Measurements from ENCODE around the gene PRRC1. TPM values are rescaled to one million over a fixed set of nuclear protein-coding genes. Genes with fewer than 3 reads are reported as not detected.

PRRC1 gene
- total and polyA plus RNA-seq, 5 donors from 2014 or later = 33.5 to 42.6 (median 36.7) TPM

DNA sequence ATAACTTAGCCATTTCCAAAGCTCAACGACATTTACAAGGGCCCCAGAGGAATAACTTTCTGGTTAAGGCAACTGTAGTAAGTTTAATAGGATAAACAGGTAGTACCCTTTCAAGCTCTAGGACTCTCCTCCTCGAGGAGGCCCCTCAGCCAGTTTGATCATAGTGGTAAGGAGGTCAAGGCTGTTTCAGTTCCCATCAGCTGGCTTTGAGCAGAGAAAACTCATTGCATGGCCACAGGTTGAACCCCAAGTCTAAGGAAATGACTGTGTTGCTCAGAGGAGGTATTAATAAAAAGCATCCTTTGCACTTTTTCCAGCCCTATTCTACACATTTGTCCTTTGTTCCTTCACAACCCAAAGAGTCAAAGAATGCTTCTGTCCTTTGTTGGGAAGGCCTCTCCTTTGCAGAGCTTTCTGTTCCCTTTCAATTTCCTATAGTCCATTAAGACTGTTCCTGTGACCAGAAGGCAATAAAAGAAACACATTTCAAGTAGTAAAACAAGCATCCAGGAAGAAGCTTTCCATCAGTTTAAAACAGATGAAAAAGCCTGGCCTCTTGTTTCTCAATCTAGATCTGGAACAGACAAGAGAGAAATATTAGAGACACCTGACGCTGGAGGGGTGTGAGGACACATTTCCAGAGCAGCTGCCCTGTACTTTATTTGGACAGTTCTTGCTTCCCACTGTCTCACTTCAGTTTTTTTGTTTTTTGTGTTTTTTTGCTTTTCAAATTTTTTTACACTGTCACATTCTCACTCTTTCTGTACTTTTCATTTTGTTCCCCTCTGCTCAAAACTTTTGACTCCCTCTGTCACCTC lies 54.1 kb downstream of the PRRC1 start:
- Mint-ChIP-seq H3K27me3 (peaks cover 38% of the 10 kb centered on the region), H3K4me1 (peaks cover 0 to 7% (median 3%) of the 10 kb centered on the region in 4 donors), H3K9me3 (peaks cover 0 to 16% (median 6%) of the 10 kb centered on the region in 7 donors), H3K36me3 (no peaks in the 10 kb centered on the region), H3K27ac (no peak overlapping the region), H3K4me3 (no peak overlapping the region)
- H3K36me3 ChIP-seq (ENCODE audit: control insufficient read depth, insufficient read depth, low read length) = no peaks in the 10 kb centered on the region
- no peak overlapping the region for H3K4me3 ChIP-seq (ENCODE audit: low read depth, low read length)
- peaks cover 12 to 17% of the 10 kb centered on the region in 2 experiments for H3K9me3 ChIP-seq (ENCODE audit: control insufficient read depth in 2 of 2, low read length in 2 of 2)
- H3K4me1 ChIP-seq (ENCODE audit: control insufficient read depth, insufficient read depth, low read length, poor library complexity, severe bottlenecking) = no peaks in the 10 kb centered on the region
- ATAC-seq (ENCODE audit: low read depth in 2 of 2) (no peak), DNase-seq (no peak)
- H3K27ac ChIP-seq (ENCODE audit: insufficient read depth, low read length, poor library complexity, severe bottlenecking) = no peak overlapping the region
- H3K27me3 ChIP-seq (ENCODE audit: control insufficient read depth, insufficient read depth, low read length) = peaks cover 7% of the 10 kb centered on the region

DNA sequence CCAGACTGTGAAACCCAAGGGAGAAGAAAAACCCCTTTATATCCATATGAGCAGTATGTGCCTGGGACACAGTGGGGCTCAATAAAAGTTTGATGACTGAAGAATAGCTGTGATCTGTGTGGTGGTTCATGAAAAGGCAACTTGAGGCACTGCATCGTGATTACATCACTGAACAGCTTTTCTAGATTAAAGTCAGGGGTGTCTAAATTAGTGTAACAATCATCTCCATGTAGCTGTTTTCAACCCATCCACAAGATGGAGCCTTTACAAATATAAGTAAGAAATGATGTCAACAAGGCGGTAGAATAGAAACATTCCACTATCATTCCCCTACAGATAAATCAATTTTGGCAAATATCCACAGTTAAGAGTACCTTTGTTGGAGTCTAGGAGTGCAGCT lies 55.5 kb downstream of the PRRC1 start:
- H3K4me1 ChIP-seq (ENCODE audit: control insufficient read depth, insufficient read depth, low read length, poor library complexity, severe bottlenecking) = no peaks in the 10 kb centered on the region
- H3K9me3 ChIP-seq (ENCODE audit: control insufficient read depth in 2 of 2, low read length in 2 of 2) = peaks cover 12 to 17% of the 10 kb centered on the region in 2 experiments
- ATAC-seq (ENCODE audit: low read depth in 2 of 2) (no peak), DNase-seq (no peak)
- H3K36me3 ChIP-seq (ENCODE audit: control insufficient read depth, insufficient read depth, low read length) = no peaks in the 10 kb centered on the region
- no peak overlapping the region for H3K4me3 ChIP-seq (ENCODE audit: low read depth, low read length)
- Mint-ChIP-seq H3K27me3 (peaks cover 44% of the 10 kb centered on the region), H3K36me3 (no peaks in the 10 kb centered on the region), H3K4me3 (no peak overlapping the region), H3K9me3 (peaks cover 0 to 16% (median 6%) of the 10 kb centered on the region in 7 donors), H3K4me1 (peaks cover 0 to 4% (median 1%) of the 10 kb centered on the region in 4 donors), H3K27ac (no peak overlapping the region)
- H3K27me3 ChIP-seq (ENCODE audit: control insufficient read depth, insufficient read depth, low read length) = peaks cover 9% of the 10 kb centered on the region
- H3K27ac ChIP-seq (ENCODE audit: insufficient read depth, low read length, poor library complexity, severe bottlenecking) = no peak overlapping the region

DNA sequence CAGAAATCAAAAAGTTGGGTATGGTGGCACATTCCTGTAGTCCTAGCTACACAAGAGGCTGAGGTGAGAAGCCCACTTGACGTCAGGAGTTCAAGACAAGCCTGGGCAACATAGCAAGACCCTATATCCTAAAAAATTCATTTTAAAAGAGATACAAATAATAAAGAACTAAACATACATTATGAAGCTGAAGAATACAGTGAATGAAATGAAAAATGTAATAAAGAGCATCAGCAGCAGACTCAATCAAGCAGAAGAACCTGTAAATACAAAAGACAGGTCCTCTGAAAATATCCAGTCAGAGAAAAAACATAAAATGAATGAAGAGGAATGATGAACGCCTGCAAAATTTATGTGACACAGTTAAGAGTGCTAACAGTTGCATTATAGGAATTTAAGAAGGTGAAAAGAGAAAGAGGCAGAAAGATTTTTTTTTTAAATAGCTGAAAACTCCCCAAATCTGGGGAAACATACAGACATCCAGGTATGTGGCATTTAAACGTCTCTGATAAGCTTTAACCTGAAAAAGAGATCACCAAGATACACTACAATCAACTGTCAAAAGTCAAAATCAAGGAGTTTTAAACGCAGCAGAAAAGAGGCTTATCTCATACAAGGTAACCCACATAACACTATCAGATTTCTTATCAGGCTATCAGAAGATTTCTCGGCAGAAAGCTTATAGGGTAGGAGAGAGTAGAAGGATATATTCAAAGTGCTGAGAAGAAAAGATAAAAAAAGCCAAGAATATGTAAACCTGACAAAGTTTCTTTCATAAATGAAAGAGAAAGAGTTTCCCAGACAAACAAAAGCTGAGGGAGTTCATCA lies 57.6 kb downstream of the PRRC1 start:
- H3K4me1 Mint-ChIP-seq = no peaks in the 10 kb centered on the region
- no peak for ATAC-seq (ENCODE audit: low read depth in 2 of 2)

DNA sequence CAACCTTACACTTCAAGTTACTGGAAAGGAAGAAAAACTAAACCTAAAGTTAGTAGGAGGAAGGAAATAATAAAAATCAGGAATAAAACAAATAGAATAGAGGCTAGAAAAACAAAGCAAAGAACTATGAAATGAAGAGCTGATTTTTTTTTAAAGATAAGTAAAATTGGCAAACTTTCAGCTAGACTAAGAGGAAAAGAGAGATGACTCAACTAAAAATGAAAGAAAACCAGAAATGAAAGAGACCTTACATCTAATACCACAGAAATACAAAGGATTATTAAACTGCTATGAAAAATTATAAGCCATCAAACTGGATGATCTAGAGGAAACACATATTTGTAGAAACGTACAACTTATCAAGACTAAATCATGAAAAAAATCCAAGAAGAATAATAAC lies 60.0 kb downstream of the PRRC1 start:
- Mint-ChIP-seq H3K4me3 (no peak overlapping the region), H3K36me3 (no peaks in the 10 kb centered on the region)
- H3K4me3 ChIP-seq (ENCODE audit: low read depth, low read length) = no peak overlapping the region

More for the DNA sequence above, 57.6 kb downstream of the PRRC1 start:
- Histone ChIP-seq H3K27me3 (ENCODE audit: control insufficient read depth, insufficient read depth, low read length) (peaks cover 9% of the 10 kb centered on the region), H3K4me3 (ENCODE audit: low read depth, low read length) (no peak overlapping the region), H3K9me3 (ENCODE audit: control insufficient read depth in 2 of 2, low read length in 2 of 2) (peaks cover 12 to 17% of the 10 kb centered on the region in 2 experiments), H3K36me3 (ENCODE audit: control insufficient read depth, insufficient read depth, low read length) (no peaks in the 10 kb centered on the region), H3K4me1 (ENCODE audit: control insufficient read depth, insufficient read depth, low read length, poor library complexity, severe bottlenecking) (no peaks in the 10 kb centered on the region), H3K27ac (ENCODE audit: insufficient read depth, low read length, poor library complexity, severe bottlenecking) (no peak overlapping the region)
- Mint-ChIP-seq H3K9me3 (peaks cover 0 to 16% (median 5%) of the 10 kb centered on the region in 7 donors), H3K36me3 (no peaks in the 10 kb centered on the region), H3K27ac (no peak overlapping the region), H3K4me3 (no peak overlapping the region), H3K27me3 (peaks cover 47% of the 10 kb centered on the region)
- no peak for DNase-seq

DNA sequence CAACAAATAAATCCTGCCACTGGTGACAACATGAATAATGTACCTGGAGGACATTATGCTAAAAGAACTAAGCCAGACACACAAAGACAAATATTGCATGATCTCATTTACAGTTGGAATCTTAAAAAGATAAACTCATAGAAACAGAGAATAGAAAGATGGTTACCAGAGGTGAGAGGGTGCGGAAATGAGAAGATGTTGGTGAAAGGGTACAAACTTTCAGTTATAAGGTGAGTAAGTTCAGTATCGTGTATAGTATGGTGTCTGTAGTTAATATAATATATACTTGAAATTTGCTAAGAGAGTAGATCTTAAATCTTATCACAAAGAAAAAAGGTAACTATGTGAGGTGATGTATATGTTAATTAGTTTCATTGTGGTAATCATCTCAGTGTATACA lies 63.3 kb downstream of the PRRC1 start:
- no peak overlapping the region for H3K27ac ChIP-seq (ENCODE audit: insufficient read depth, low read length, poor library complexity, severe bottlenecking)
- Mint-ChIP-seq H3K4me3 (no peak overlapping the region), H3K36me3 (no peaks in the 10 kb centered on the region), H3K27ac (no peak overlapping the region), H3K27me3 (peaks cover 35% of the 10 kb centered on the region), H3K4me1 (no peaks in the 10 kb centered on the region), H3K9me3 (peaks cover 0 to 3% (median 0%) of the 10 kb centered on the region in 7 donors)
- peaks cover 11% of the 10 kb centered on the region for H3K27me3 ChIP-seq (ENCODE audit: control insufficient read depth, insufficient read depth, low read length)
- no peaks in the 10 kb centered on the region for H3K36me3 ChIP-seq (ENCODE audit: control insufficient read depth, insufficient read depth, low read length)
- ATAC-seq (ENCODE audit: low read depth in 2 of 2) (no peak), DNase-seq (no peak)
- H3K4me3 ChIP-seq (ENCODE audit: low read depth, low read length) = no peak overlapping the region
- H3K9me3 ChIP-seq (ENCODE audit: control insufficient read depth in 2 of 2, low read length in 2 of 2) = no peaks in the 10 kb centered on the region
- H3K4me1 ChIP-seq (ENCODE audit: control insufficient read depth, insufficient read depth, low read length, poor library complexity, severe bottlenecking) = no peaks in the 10 kb centered on the region

More for the DNA sequence above, 60.0 kb downstream of the PRRC1 start:
- ATAC-seq (ENCODE audit: low read depth in 2 of 2) = no peak
- Histone ChIP-seq H3K27ac (ENCODE audit: insufficient read depth, low read length, poor library complexity, severe bottlenecking) (no peak overlapping the region), H3K36me3 (ENCODE audit: control insufficient read depth, insufficient read depth, low read length) (no peaks in the 10 kb centered on the region), H3K4me1 (ENCODE audit: control insufficient read depth, insufficient read depth, low read length, poor library complexity, severe bottlenecking) (no peaks in the 10 kb centered on the region), H3K9me3 (ENCODE audit: control insufficient read depth in 2 of 2, low read length in 2 of 2) (peaks cover 12 to 17% of the 10 kb centered on the region in 2 experiments), H3K27me3 (ENCODE audit: control insufficient read depth, insufficient read depth, low read length) (peaks cover 13% of the 10 kb centered on the region)
- no peak for DNase-seq
- no peak overlapping the region for H3K27ac Mint-ChIP-seq
- H3K9me3 Mint-ChIP-seq = peaks cover 0 to 16% (median 5%) of the 10 kb centered on the region in 7 donors
- H3K4me1 Mint-ChIP-seq = no peaks in the 10 kb centered on the region
- peaks cover 49% of the 10 kb centered on the region for H3K27me3 Mint-ChIP-seq

DNA sequence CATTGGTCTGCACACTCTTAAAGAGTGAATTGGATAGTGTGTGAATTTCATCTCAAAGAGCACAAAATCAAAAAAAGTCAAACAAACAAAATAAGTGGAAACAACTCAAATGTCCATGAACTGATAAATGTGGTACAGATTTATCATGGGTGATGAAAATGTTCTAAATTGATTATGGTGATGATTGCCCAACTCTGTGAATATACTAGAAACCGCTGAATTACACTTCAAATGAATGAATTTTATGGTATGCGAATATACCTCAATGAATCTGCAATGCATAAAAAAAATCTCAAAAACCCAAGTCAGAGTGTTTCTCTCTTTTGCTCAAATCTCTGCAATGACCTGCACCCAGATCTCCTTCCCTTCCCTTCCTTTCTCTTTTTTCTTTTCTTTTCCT lies 64.0 kb downstream of the PRRC1 start:
- DNase-seq (no peak), ATAC-seq (ENCODE audit: low read depth in 2 of 2) (no peak)
- Mint-ChIP-seq H3K27ac (no peak overlapping the region), H3K4me1 (peaks cover 0 to 3% (median 0%) of the 10 kb centered on the region in 4 donors), H3K4me3 (no peak overlapping the region), H3K9me3 (peaks cover 0 to 4% (median 0%) of the 10 kb centered on the region in 7 donors), H3K27me3 (peaks cover 28% of the 10 kb centered on the region), H3K36me3 (no peaks in the 10 kb centered on the region)
- Histone ChIP-seq H3K36me3 (ENCODE audit: control insufficient read depth, insufficient read depth, low read length) (no peaks in the 10 kb centered on the region), H3K27ac (ENCODE audit: insufficient read depth, low read length, poor library complexity, severe bottlenecking) (no peak overlapping the region), H3K9me3 (ENCODE audit: control insufficient read depth in 2 of 2, low read length in 2 of 2) (no peaks in the 10 kb centered on the region), H3K4me1 (ENCODE audit: control insufficient read depth, insufficient read depth, low read length, poor library complexity, severe bottlenecking) (no peaks in the 10 kb centered on the region), H3K27me3 (ENCODE audit: control insufficient read depth, insufficient read depth, low read length) (peaks cover 11% of the 10 kb centered on the region), H3K4me3 (ENCODE audit: low read depth, low read length) (no peak overlapping the region)

DNA sequence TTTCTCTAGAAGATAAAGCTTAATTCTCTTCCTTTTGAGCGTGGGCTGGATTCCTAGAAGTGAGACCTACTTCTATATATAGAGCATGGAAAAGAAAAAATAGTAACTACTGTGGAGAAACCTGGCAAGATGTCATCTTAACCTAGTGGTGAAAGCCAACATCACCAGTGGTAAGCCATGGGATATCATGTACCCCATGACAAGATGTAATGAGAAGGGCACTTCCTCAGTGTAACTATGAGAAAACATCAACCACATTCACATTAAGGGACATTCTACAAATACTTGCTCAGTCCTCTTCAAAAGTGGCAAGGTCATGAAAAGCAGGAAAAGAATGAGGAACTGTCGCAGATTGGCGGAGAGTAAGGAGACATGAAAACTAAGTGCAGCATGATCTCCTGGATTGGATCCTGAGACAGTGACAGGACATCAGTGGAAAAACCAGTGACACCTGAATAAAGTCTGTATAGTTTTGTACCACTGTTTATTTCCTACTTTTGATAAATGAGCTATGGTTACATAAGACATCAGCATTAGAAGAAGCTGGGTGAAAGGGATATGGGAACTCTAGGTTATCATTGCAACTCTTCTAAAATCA lies 65.4 kb downstream of the PRRC1 start:
- H3K27me3 ChIP-seq (ENCODE audit: control insufficient read depth, insufficient read depth, low read length) = peaks cover 6% of the 10 kb centered on the region
- H3K27ac Mint-ChIP-seq = no peak overlapping the region
- ATAC-seq (ENCODE audit: low read depth in 2 of 2) = no peak
- peaks cover 0 to 3% (median 0%) of the 10 kb centered on the region in 4 donors for H3K4me1 Mint-ChIP-seq
- no peaks in the 10 kb centered on the region for H3K4me1 ChIP-seq (ENCODE audit: control insufficient read depth, insufficient read depth, low read length, poor library complexity, severe bottlenecking)
- no peak overlapping the region for H3K4me3 Mint-ChIP-seq
- peaks cover 0 to 4% (median 0%) of the 10 kb centered on the region in 7 donors for H3K9me3 Mint-ChIP-seq
- H3K4me3 ChIP-seq (ENCODE audit: low read depth, low read length) = no peak overlapping the region
- H3K36me3 ChIP-seq (ENCODE audit: control insufficient read depth, insufficient read depth, low read length) = no peaks in the 10 kb centered on the region
- H3K36me3 Mint-ChIP-seq = no peaks in the 10 kb centered on the region
- H3K27ac ChIP-seq (ENCODE audit: insufficient read depth, low read length, poor library complexity, severe bottlenecking) = no peak overlapping the region
- H3K9me3 ChIP-seq (ENCODE audit: control insufficient read depth in 2 of 2, low read length in 2 of 2) = no peaks in the 10 kb centered on the region
- H3K27me3 Mint-ChIP-seq = peaks cover 22% of the 10 kb centered on the region
- DNase-seq = no peak

All from CD4-positive, CD25-positive, alpha-beta regulatory T cell (primary cell).